ENCODE measurements around the gene TESK2. TPM values are rescaled to one million over a fixed set of nuclear protein-coding genes. Genes with fewer than 3 reads are reported as not detected.

The TESK2 gene
- total and polyA plus RNA-seq, 2 of the 13 experiments (the other 11 are each of a cell fraction or from before 2014, with no cell fraction given), result 5.5 to 9.6 TPM

DNA sequence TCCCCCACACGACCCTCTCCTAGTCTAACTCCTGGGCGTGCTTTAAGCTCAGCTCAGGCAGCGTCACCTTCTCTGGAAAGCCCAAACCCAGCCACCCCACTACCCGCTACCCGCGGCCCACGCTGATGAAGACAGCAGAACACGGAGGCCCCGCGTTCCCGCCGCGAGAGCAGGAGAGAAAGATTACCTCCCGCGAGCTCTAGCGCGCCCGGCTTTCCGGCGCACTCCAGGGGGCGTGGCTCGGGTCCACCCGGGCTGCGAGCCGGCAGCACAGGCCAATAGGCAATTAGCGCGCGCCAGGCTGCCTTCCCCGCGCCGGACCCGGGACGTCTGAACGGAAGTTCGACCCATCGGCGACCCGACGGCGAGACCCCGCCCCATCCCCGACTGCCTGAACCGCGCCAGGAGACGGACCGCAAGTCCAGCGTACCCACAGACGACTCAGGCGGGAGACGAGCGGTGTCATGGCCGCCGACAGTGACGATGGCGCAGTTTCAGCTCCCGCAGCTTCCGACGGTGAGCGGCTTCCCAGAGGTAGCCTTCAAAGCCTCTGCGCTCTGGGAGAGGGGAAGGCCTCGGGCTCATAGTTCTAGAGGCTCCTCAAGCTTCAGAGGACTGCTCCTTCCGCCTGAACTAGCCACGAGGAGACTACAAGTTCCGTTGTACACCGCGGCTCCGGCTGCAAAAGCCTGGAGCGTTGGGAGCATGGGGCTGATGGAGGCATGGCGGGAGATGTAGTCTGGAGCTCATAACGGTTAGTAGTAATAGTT, 151.0 kb downstream of the TESK2 start, which contains the start of the genes MUTYH and TOE1 (continued):
- TF ChIP-seq, protein P1, sequence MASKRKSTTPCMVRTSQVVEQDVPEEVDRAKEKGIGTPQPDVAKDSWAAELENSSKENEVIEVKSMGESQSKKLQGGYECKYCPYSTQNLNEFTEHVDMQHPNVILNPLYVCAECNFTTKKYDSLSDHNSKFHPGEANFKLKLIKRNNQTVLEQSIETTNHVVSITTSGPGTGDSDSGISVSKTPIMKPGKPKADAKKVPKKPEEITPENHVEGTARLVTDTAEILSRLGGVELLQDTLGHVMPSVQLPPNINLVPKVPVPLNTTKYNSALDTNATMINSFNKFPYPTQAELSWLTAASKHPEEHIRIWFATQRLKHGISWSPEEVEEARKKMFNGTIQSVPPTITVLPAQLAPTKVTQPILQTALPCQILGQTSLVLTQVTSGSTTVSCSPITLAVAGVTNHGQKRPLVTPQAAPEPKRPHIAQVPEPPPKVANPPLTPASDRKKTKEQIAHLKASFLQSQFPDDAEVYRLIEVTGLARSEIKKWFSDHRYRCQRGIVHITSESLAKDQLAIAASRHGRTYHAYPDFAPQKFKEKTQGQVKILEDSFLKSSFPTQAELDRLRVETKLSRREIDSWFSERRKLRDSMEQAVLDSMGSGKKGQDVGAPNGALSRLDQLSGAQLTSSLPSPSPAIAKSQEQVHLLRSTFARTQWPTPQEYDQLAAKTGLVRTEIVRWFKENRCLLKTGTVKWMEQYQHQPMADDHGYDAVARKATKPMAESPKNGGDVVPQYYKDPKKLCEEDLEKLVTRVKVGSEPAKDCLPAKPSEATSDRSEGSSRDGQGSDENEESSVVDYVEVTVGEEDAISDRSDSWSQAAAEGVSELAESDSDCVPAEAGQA (IDR thresholded peaks at IDR 0.05; ENCODE audit: low read depth), result no peak
- TF ChIP-seq, protein P1 (CRISPR knock-in tag; IDR thresholded peaks at IDR 0.05; ENCODE audit: borderline replicate concordance), result 0 out of 2 replicates have a peak, but pooled peaks have one; percentile 54
- TF ChIP-seq ZBTB7B (CRISPR knock-in tag; IDR thresholded peaks at IDR 0.05) (peak; percentile 38; the same call in 1 of the 2 replicates), SP1 (IDR thresholded peaks at IDR 0.05) (no peak), SP1 (CRISPR knock-in tag; IDR thresholded peaks at IDR 0.05) (peak; percentile 63), KMT2B (CRISPR knock-in tag; IDR thresholded peaks at IDR 0.05) (peak; percentile 57; the same call in 1 of the 2 replicates), DPF2 (CRISPR knock-in tag; IDR thresholded peaks at IDR 0.05; ENCODE audit: borderline replicate concordance, low read depth) (no peak)
- TF ChIP-seq, protein P2, sequence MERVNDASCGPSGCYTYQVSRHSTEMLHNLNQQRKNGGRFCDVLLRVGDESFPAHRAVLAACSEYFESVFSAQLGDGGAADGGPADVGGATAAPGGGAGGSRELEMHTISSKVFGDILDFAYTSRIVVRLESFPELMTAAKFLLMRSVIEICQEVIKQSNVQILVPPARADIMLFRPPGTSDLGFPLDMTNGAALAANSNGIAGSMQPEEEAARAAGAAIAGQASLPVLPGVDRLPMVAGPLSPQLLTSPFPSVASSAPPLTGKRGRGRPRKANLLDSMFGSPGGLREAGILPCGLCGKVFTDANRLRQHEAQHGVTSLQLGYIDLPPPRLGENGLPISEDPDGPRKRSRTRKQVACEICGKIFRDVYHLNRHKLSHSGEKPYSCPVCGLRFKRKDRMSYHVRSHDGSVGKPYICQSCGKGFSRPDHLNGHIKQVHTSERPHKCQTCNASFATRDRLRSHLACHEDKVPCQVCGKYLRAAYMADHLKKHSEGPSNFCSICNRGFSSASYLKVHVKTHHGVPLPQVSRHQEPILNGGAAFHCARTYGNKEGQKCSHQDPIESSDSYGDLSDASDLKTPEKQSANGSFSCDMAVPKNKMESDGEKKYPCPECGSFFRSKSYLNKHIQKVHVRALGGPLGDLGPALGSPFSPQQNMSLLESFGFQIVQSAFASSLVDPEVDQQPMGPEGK (CRISPR knock-in tag; IDR thresholded peaks at IDR 0.05), result 0 out of 2 replicates have a peak, but pooled peaks have one; percentile 17
- TF ChIP-seq, protein P3, sequence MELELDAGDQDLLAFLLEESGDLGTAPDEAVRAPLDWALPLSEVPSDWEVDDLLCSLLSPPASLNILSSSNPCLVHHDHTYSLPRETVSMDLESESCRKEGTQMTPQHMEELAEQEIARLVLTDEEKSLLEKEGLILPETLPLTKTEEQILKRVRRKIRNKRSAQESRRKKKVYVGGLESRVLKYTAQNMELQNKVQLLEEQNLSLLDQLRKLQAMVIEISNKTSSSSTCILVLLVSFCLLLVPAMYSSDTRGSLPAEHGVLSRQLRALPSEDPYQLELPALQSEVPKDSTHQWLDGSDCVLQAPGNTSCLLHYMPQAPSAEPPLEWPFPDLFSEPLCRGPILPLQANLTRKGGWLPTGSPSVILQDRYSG (CRISPR knock-in tag; IDR thresholded peaks at IDR 0.05), result 0 out of 2 replicates have a peak, but pooled peaks have one; percentile 53
- TF ChIP-seq, protein P4, sequence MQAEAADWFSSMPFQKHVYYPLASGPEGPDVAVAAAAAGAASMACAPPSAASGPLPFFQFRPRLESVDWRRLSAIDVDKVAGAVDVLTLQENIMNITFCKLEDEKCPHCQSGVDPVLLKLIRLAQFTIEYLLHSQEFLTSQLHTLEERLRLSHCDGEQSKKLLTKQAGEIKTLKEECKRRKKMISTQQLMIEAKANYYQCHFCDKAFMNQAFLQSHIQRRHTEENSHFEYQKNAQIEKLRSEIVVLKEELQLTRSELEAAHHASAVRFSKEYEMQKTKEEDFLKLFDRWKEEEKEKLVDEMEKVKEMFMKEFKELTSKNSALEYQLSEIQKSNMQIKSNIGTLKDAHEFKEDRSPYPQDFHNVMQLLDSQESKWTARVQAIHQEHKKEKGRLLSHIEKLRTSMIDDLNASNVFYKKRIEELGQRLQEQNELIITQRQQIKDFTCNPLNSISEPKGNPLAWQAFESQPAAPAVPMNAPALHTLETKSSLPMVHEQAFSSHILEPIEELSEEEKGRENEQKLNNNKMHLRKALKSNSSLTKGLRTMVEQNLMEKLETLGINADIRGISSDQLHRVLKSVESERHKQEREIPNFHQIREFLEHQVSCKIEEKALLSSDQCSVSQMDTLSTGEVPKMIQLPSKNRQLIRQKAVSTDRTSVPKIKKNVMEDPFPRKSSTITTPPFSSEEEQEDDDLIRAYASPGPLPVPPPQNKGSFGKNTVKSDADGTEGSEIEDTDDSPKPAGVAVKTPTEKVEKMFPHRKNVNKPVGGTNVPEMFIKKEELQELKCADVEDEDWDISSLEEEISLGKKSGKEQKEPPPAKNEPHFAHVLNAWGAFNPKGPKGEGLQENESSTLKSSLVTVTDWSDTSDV (CRISPR knock-in tag; IDR thresholded peaks at IDR 0.05), result peak; percentile 95
- TF ChIP-seq, protein P5, sequence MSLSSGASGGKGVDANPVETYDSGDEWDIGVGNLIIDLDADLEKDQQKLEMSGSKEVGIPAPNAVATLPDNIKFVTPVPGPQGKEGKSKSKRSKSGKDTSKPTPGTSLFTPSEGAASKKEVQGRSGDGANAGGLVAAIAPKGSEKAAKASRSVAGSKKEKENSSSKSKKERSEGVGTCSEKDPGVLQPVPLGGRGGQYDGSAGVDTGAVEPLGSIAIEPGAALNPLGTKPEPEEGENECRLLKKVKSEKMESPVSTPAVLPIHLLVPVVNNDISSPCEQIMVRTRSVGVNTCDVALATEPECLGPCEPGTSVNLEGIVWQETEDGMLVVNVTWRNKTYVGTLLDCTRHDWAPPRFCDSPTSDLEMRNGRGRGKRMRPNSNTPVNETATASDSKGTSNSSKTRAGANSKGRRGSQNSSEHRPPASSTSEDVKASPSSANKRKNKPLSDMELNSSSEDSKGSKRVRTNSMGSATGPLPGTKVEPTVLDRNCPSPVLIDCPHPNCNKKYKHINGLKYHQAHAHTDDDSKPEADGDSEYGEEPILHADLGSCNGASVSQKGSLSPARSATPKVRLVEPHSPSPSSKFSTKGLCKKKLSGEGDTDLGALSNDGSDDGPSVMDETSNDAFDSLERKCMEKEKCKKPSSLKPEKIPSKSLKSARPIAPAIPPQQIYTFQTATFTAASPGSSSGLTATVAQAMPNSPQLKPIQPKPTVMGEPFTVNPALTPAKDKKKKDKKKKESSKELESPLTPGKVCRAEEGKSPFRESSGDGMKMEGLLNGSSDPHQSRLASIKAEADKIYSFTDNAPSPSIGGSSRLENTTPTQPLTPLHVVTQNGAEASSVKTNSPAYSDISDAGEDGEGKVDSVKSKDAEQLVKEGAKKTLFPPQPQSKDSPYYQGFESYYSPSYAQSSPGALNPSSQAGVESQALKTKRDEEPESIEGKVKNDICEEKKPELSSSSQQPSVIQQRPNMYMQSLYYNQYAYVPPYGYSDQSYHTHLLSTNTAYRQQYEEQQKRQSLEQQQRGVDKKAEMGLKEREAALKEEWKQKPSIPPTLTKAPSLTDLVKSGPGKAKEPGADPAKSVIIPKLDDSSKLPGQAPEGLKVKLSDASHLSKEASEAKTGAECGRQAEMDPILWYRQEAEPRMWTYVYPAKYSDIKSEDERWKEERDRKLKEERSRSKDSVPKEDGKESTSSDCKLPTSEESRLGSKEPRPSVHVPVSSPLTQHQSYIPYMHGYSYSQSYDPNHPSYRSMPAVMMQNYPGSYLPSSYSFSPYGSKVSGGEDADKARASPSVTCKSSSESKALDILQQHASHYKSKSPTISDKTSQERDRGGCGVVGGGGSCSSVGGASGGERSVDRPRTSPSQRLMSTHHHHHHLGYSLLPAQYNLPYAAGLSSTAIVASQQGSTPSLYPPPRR (CRISPR knock-in tag; IDR thresholded peaks at IDR 0.05; ENCODE audit: borderline replicate concordance), result no peak; the same call in 1 of the 2 replicates
